Measurements from ENCODE around the gene SULT1A2.

DNA sequence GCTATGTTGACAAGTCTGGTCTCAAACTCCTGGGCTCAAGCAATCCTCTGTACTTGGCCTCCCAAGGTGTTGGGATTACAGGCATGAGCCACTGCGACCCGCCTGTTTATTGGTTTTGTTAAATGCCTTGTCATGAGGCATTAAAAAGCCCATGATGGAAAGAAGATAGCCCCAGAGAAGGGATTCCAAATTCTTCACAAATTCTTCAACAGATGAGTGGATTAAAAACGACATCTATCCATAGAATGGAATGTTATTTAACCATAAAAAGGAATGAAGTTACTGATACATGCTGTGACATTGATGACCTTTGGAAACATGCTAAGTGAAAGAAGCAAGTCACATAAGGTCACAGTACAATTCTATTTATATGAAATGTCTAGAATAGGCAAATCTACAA, 38.4 kb downstream of the SULT1A2 start:
- TF ChIP-seq CTCF (conservative IDR thresholded peaks at IDR 0.05; ENCODE audit: low read length), result no peak
- no peak for TF ChIP-seq EZH2phosphoT487 (IDR thresholded peaks at IDR 0.05; ENCODE audit: borderline replicate concordance)

Data from Loucy (cell line).